GM23248 (cell line): ENCODE data around the gene NCOR2. TPM values are rescaled to one million over a fixed set of nuclear protein-coding genes. Genes with fewer than 3 reads are reported as not detected.

Source experiments
- DNase-seq: peaks from one replicate; pipeline ENCODE4 v3.0.0-alpha.2; 2015
- H2AFZ ChIP-seq: fragments of 200-600 bp; sonication (generic); 2 replicates; pipeline ENCODE4 v1.6.1; 2016; ENCODE audit warnings: antibody characterized with exemption
- H3F3A ChIP-seq: fragments of 200-600 bp; sonication (generic); 2 replicates; pipeline ENCODE4 v1.6.1; 2016; ENCODE audit warnings: mild to moderate bottlenecking, antibody characterized with exemption, mixed run types; ENCODE audit not compliant: insufficient read depth
- H3K27ac ChIP-seq: fragments of 200-600 bp; sonication (generic); 2 replicates; pipeline ENCODE4 v1.5.1; 2016; ENCODE audit warnings: mild to moderate bottlenecking
- H3K27me3 ChIP-seq: fragments of 200-600 bp; sonication (generic); replicated peaks from 2 replicates; pipeline ENCODE4 v1.6.1; 2016; ENCODE audit warnings: mild to moderate bottlenecking; ENCODE audit not compliant: insufficient read depth
- H3K36me3 ChIP-seq: fragments of 200-600 bp; sonication (generic); 2 replicates; pipeline ENCODE4 v1.6.1; 2016; ENCODE audit warnings: low read depth, mild to moderate bottlenecking
- H3K4me1 ChIP-seq: fragments of 200-600 bp; sonication (generic); 2 replicates; pipeline ENCODE4 v1.6.1; 2016; ENCODE audit warnings: mild to moderate bottlenecking; ENCODE audit not compliant: insufficient read depth
- H3K4me2 ChIP-seq: fragments of 200-600 bp; sonication (generic); one replicate; pipeline ENCODE4 v1.6.1; 2016; ENCODE audit warnings: mild to moderate bottlenecking; ENCODE audit not compliant: unreplicated experiment
- H3K4me3 ChIP-seq: fragments of 200-600 bp; sonication (generic); 2 replicates; pipeline ENCODE4 v1.5.1; 2016; ENCODE audit warnings: mild to moderate bottlenecking
- H3K79me2 ChIP-seq: fragments of 200-600 bp; sonication (generic); 2 replicates; pipeline ENCODE4 v1.6.1; 2016; ENCODE audit warnings: mild to moderate bottlenecking; ENCODE audit not compliant: insufficient read depth
- H3K9ac ChIP-seq: fragments of 200-600 bp; sonication (generic); 2 replicates; pipeline ENCODE4 v1.6.1; 2016; ENCODE audit warnings: mild to moderate bottlenecking
- H3K9me2 ChIP-seq: fragments of 200-600 bp; sonication (generic); 2 replicates; pipeline ENCODE4 v1.6.1; 2016; ENCODE audit warnings: mixed run types, mild to moderate bottlenecking, moderate library complexity; ENCODE audit not compliant: insufficient read depth
- H3K9me3 ChIP-seq: fragments of 200-600 bp; sonication (generic); one replicate; pipeline ENCODE4 v1.6.1; 2017; ENCODE audit warnings: low read depth
- H4K20me1 ChIP-seq: fragments of 200-600 bp; sonication (generic); 2 replicates; pipeline ENCODE4 v1.6.0; 2016; ENCODE audit not compliant: insufficient read depth
- EZH2 ChIP-seq: fragments of 200-600 bp; sonication (generic); IDR thresholded peaks from 2 replicates; pipeline ENCODE4 v1.6.1; 2018; ENCODE audit warnings: antibody characterized with exemption, mild to moderate bottlenecking; ENCODE audit not compliant: insufficient read depth, poor library complexity, severe bottlenecking
- EZH2phosphoT487 ChIP-seq: fragments of 200-600 bp; sonication (generic); IDR thresholded peaks from 2 replicates; pipeline ENCODE4 v1.6.1; 2018; ENCODE audit warnings: antibody characterized with exemption, moderate library complexity, mild to moderate bottlenecking, low read depth; ENCODE audit not compliant: insufficient read depth
- WGBS, 2 experiments: methylation state at CpG; one replicate each; pipeline ENCODE4 v1.1.6; 2015 to 2017; ENCODE audit warnings: low lambda C conversion rate in 2 of 2, low coverage in 1 of 2; ENCODE audit errors: missing lambda C conversion rate in 2 of 2; 5-methylcytosine and 5-hydroxymethylcytosine counted together
- in situ Hi-C: fragments of 300-500 bp; cut with MboI; formaldehyde crosslinking; loops from 2 replicates; pipeline ENCODE4 v1.15.0; 2020
- polyA plus RNA-seq: library from polyadenylated mRNA; unstranded; fragments of >200 nt; fragmentation: Nextera tagmentation; extraction: Ambion mirVana; gene quantifications from 2 replicates; pipeline ENCODE4 v1.2.1, GENCODE V29; 2016
- total RNA-seq: library from RNA; depleted of rRNA; stranded (reverse); fragments of >200 nt; shearing (Covaris generic); gene quantifications from 2 replicates; pipeline ENCODE4 v1.2.3, GENCODE V29; 2014

Gene NCOR2
- total and polyA plus RNA-seq, 2 experiments from 2014 or later, result 37.7 to 43.5 TPM

- peaks cover 85% of the 10 kb centered on the region for H3K79me2 ChIP-seq
- DNase-seq, result peak; percentile 81
- peak overlapping the region; percentile 34 for H3K9ac ChIP-seq
- peak overlapping the region; percentile 49 for H3K4me2 ChIP-seq
- no peaks in the 10 kb centered on the region for H3K27me3 ChIP-seq
- in situ Hi-C loops, result no loop called here
- H3K27ac ChIP-seq, result peak overlapping the region; percentile 33
- 0 out of 2 replicates have a peak overlapping the region, but pooled peaks have one; percentile 12 for H2AFZ ChIP-seq
- H4K20me1 ChIP-seq, result no peaks in the 10 kb centered on the region
- H3F3A ChIP-seq, result peaks cover 24% of the 10 kb centered on the region
- TF ChIP-seq EZH2 (no peak), EZH2phosphoT487 (no peak)
- no peaks in the 10 kb centered on the region for H3K9me2 ChIP-seq
- H3K4me1 ChIP-seq, result peaks cover 35% of the 10 kb centered on the region
- 23 to 24% methylated on average over 20 of the region's 20 CpGs for WGBS, 2 experiments
- no peaks in the 10 kb centered on the region for H3K36me3 ChIP-seq
- H3K4me3 ChIP-seq, result no peak overlapping the region
- no peaks in the 10 kb centered on the region for H3K9me3 ChIP-seq
These were observed 39.4 kb downstream of the NCOR2 start for GRCh38 chr12:124527861-124528561.

DNA sequence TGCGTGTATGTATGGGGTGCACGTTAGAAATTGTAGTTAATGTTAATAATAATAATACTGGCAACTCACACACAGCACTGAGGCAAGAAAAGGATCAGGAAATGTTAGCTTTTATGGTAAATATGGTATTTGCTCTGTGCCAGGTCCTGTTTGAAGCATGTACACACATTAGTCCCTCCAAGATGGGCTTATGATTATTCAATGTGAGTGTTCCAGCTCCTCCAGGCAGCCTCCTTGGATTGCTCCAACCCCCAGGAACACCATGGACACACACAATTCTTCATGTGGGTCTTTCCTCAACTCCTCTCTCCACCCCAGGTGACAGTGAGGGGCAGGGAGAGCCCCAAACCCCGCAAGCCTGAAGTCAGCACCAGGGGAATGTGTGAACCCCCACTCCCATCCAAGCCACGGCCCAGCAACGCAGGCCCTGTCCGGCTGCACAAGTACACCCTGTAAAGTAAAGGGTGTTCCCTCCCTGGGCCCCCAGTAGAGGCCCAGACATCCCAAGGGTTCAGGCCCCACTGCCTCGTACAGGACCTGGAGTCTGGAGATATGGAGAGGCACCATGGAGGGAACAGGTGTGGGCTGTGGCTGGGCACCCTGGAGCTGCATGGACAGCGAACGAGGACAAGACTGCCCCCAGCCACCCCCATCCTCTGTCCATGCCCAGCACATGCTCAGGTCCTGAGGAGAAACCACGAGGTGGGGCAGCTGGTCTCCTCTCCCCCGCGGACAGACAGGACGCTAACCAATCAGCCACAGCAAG is 41.3 kb downstream of the NCOR2 start:
- no peaks in the 10 kb centered on the region for H3K36me3 ChIP-seq
- peaks cover 44% of the 10 kb centered on the region for H3K4me1 ChIP-seq
- H3K9me2 ChIP-seq, result no peaks in the 10 kb centered on the region
- 80 to 85% methylated on average over 12 to 13 of the region's 13 CpGs for WGBS, 2 experiments
- H3K9ac ChIP-seq, result no peak overlapping the region
- no peak overlapping the region for H3K27ac ChIP-seq
- H3K4me2 ChIP-seq, result no peak overlapping the region
- H3K4me3 ChIP-seq, result no peak overlapping the region
- no peak for TF ChIP-seq EZH2phosphoT487
- TF ChIP-seq EZH2, result no peak
- no peaks in the 10 kb centered on the region for H4K20me1 ChIP-seq
- in situ Hi-C loops, result no loop called here
- H3K79me2 ChIP-seq, result peaks cover 87% of the 10 kb centered on the region
- H3K9me3 ChIP-seq, result no peaks in the 10 kb centered on the region
- no peaks in the 10 kb centered on the region for H3K27me3 ChIP-seq
- DNase-seq, result no peak
- H2AFZ ChIP-seq, result no peak overlapping the region
- H3F3A ChIP-seq, result peaks cover 40% of the 10 kb centered on the region

DNA sequence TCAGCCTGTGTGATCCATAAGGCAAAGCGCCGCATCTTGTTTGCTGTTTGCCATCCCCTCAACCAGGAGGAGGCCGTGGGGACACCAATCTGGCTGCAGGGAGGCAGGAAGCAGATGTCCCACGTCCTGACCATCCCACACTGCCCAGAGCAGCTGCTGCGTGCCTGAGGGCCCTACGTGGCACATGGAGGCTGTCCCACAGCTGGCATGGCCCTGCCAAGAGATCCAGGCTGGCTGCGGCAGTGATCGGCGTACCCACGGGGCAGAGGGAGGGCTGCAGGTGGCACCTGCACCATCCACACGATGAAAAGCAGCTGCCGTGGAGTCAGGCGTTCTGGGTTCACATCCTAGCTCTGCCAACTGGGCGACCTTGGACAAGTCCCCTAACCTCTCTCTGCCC is 42.0 kb downstream of the NCOR2 start:
- H3K9me3 ChIP-seq, result no peaks in the 10 kb centered on the region
- TF ChIP-seq EZH2phosphoT487, result no peak
- no peak for TF ChIP-seq EZH2
- no peaks in the 10 kb centered on the region for H4K20me1 ChIP-seq
- peaks cover 40% of the 10 kb centered on the region for H3F3A ChIP-seq
- no peak overlapping the region for H3K9ac ChIP-seq
- no peaks in the 10 kb centered on the region for H3K9me2 ChIP-seq
- in situ Hi-C loops, result no loop called here
- peaks cover 87% of the 10 kb centered on the region for H3K79me2 ChIP-seq
- DNase-seq, result peak; percentile 45
- H3K4me1 ChIP-seq, result peaks cover 44% of the 10 kb centered on the region
- H3K27me3 ChIP-seq, result no peaks in the 10 kb centered on the region
- WGBS, 2 experiments, result 72 to 75% methylated on average over 14 of the region's 14 CpGs
- H3K27ac ChIP-seq, result no peak overlapping the region
- no peak overlapping the region for H2AFZ ChIP-seq
- no peak overlapping the region for H3K4me2 ChIP-seq
- H3K36me3 ChIP-seq, result no peaks in the 10 kb centered on the region
- H3K4me3 ChIP-seq, result no peak overlapping the region

GRCh38 chr12:124524231-124524925 is 43.0 kb downstream of the NCOR2 start:
- H2AFZ ChIP-seq, result no peak overlapping the region
- peaks cover 55% of the 10 kb centered on the region for H3K4me1 ChIP-seq
- in situ Hi-C loops, result no loop called here
- no peak overlapping the region; the same call in 1 of the 2 replicates for H3K9ac ChIP-seq
- peak; percentile 89 for DNase-seq
- TF ChIP-seq EZH2phosphoT487 (no peak), EZH2 (no peak)
- H3K27me3 ChIP-seq, result no peaks in the 10 kb centered on the region
- peak overlapping the region; percentile 78 for H3K27ac ChIP-seq
- peaks cover 42% of the 10 kb centered on the region for H3F3A ChIP-seq
- H3K9me3 ChIP-seq, result no peaks in the 10 kb centered on the region
- H4K20me1 ChIP-seq, result no peaks in the 10 kb centered on the region
- H3K4me2 ChIP-seq, result peak overlapping the region; percentile 38
- H3K79me2 ChIP-seq, result peaks cover 87% of the 10 kb centered on the region
- WGBS, 2 experiments, result 61 to 65% methylated on average over 12 to 13 of the region's 13 CpGs
- no peak overlapping the region for H3K4me3 ChIP-seq
- no peaks in the 10 kb centered on the region for H3K9me2 ChIP-seq
- H3K36me3 ChIP-seq, result no peaks in the 10 kb centered on the region
